ENCODE measurements around the gene S100A9.

DNA sequence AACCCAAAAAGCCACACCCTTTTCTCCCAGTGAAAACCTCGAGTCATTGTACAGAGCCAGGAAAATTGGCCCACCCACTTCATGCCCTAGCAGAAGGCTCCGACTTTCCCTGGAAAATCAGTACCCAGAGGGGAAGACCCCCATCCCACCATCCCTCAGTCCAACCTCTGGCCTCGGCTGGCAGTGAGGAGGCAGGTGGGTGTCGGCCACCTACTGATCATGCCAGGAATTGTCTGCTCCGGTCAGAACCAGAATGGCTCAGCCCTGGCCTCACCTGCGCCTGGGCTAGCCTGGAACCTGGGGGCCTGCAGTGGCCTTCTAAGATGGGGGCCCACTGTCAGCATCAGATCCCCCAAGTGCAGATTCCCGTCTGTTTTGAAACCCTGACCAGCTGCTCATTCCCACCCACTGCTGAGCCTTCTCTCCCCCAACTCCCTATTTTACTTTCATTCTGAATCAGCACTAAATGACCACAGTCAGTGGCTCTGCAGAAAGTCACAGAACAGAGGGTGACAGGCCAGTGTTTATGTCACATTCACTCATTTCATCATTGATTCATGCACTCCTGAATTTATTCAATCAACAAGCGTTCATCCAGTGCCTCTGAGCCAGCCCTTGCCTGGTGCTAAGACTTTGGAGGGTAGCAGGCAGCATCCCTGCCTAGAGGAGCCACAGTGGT is 3.0 kb upstream of the S100A9 start:
- TF ChIP-seq SP1 (IDR thresholded peaks at IDR 0.05; ENCODE audit: low read depth, low read length) (no peak), BCL11A (IDR thresholded peaks at IDR 0.05; ENCODE audit: low read depth in 2 of 2, low read length in 2 of 2) (no peak)
